AG04450 (cell line): Measurements from ENCODE around the gene OAF. TPM values are rescaled to one million over a fixed set of nuclear protein-coding genes. Genes with fewer than 3 reads are reported as not detected.

Experiments
- CTCF ChIA-PET: fragments of 300-600, 350-600 bp; formaldehyde crosslinking; extraction: SDS; loops from one replicate; lab custom pipeline; 2022; ENCODE audit warnings: antibody characterized with exemption, inconsistent platforms; lab: Charles Lee
- POLR2A ChIA-PET: fragments of 350-600 bp; formaldehyde crosslinking; extraction: SDS; loops from one replicate; lab custom pipeline; 2021; ENCODE audit warnings: antibody characterized with exemption, inconsistent platforms; lab: Yijun Ruan, JAX
- DNase-seq: peaks from one replicate; pipeline ENCODE4 v3.0.0-alpha.2; 2011; ENCODE audit warnings: low read depth, low spot score
- H3K27ac ChIP-seq: one replicate; pipeline ENCODE4 v1.5.1; 2012; ENCODE audit warnings: low read depth, low read length, control low read depth
- H3K27me3 ChIP-seq: one replicate; pipeline ENCODE4 v1.6.0; 2012; ENCODE audit warnings: low read length; ENCODE audit not compliant: control insufficient read depth, insufficient read depth
- H3K4me3 ChIP-seq: 2 replicates; pipeline ENCODE4 v1.5.1; 2011; ENCODE audit warnings: mild to moderate bottlenecking, low read depth, low read length, control low read depth
- H3K9me3 ChIP-seq: 2 replicates; pipeline ENCODE4 v1.5.1; 2012; ENCODE audit warnings: low read length; ENCODE audit not compliant: control insufficient read depth, insufficient read depth
- polyA plus RNA-seq: library from polyadenylated mRNA; depleted of rRNA; stranded (reverse); fragments of >200 nt; gene quantifications from 2 replicates; pipeline ENCODE4 v1.2.3, GENCODE V29; 2011
- TF ChIP-seq, protein P1 (sequence below): IDR thresholded peaks from 2 replicates; pipeline ENCODE4 v1.5.1; 2011; ENCODE audit warnings: low read depth, low read length, control low read depth, inconsistent platforms

Gene OAF
- polyA plus RNA-seq, 1 experiment = 26.6 TPM

DNA sequence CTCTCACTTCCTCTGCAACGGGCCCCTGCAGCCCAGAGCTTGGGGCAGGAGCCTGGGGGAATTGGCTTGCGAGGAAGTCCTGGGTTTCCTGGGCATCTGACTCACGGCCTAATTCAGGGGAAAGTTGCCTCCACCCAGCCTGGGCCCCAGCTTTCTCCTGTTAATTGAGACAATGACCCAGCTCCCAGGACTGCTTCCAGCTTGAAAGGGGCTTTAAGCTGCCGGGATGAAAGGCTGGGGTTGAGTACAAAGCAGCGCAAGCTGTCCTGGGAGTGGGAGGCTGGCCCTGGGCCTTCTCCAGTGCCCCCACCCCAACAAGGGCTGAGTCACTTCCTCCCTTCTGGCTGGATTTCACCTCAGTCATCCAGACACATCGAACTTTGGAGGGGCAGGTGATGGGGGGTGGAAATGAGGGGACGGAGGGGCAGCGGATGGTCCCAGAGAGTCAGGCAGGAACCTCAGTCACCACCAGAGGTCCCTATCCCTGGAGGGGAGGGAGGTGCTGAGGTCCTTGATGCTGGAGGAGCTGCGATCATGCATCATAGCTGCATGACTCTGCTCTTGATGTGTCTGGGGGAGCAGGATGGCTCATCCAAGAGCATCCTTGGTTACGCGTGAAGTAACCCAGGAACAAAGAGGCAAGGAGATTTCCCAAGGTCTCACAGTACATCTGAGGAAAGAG is 30.1 kb upstream of the OAF start:
- ChIA-PET POLR2A (no interaction called here), CTCF (interaction anchor here (0.6 to 6.4 kb wide), 9 partner anchors 8 to 121 kb away, joined by 3 to 74 read pairs (median 4); no protein-coding TSS in a partner anchor)
- DNase-seq = no peak
- Histone ChIP-seq H3K9me3 (no peaks in the 10 kb centered on the region), H3K27me3 (peaks cover 6% of the 10 kb centered on the region), H3K4me3 (no peak overlapping the region), H3K27ac (peak overlapping the region; percentile 57)
- TF ChIP-seq, protein P1, sequence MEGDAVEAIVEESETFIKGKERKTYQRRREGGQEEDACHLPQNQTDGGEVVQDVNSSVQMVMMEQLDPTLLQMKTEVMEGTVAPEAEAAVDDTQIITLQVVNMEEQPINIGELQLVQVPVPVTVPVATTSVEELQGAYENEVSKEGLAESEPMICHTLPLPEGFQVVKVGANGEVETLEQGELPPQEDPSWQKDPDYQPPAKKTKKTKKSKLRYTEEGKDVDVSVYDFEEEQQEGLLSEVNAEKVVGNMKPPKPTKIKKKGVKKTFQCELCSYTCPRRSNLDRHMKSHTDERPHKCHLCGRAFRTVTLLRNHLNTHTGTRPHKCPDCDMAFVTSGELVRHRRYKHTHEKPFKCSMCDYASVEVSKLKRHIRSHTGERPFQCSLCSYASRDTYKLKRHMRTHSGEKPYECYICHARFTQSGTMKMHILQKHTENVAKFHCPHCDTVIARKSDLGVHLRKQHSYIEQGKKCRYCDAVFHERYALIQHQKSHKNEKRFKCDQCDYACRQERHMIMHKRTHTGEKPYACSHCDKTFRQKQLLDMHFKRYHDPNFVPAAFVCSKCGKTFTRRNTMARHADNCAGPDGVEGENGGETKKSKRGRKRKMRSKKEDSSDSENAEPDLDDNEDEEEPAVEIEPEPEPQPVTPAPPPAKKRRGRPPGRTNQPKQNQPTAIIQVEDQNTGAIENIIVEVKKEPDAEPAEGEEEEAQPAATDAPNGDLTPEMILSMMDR = peak; percentile 32

DNA sequence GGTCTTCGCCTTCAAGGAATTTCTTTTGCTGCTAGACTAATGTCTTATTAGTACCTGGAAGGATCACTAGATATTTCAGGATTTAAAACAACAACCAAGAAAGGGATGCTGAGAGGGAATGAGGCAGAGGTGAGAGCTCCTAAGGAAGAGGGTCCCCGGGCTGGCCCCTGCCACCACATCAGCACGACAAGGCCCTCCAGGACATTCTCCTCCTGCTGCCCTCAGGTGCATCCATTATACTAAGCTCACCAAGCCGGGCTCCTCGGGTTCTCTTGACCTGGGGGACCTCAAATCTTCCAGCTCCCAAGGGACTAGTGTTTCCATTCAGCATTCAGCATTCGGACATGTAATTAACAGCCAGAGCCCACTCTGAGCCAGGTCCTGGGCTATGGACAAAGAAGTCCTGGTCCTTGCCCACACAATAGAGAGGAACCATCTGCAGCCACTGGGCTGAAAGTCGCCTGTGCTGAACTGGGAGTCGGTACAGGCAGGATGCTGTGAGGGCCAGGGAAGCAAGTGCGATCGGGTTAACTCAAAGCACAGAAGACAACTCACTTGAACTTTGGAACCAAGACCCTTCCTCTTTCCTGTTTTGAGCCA is 29.4 kb upstream of the OAF start:
- Histone ChIP-seq H3K4me3 (no peak overlapping the region), H3K27ac (no peak overlapping the region), H3K27me3 (peaks cover 4% of the 10 kb centered on the region), H3K9me3 (no peaks in the 10 kb centered on the region)
- DNase-seq = no peak
- TF ChIP-seq, protein P1 = no peak
- CTCF ChIA-PET = interaction anchor here (0.6 to 6.4 kb wide), 7 partner anchors 9 to 120 kb away, joined by 3 to 74 read pairs (median 14); no protein-coding TSS in a partner anchor
- POLR2A ChIA-PET = no interaction called here

- Histone ChIP-seq H3K27me3 (no peaks in the 10 kb centered on the region), H3K27ac (no peak overlapping the region), H3K4me3 (no peak overlapping the region), H3K9me3 (no peaks in the 10 kb centered on the region)
- ChIA-PET CTCF (interaction anchor here (6.4 kb wide), 1 partner anchor 12 kb away, joined by 56 read pairs; no protein-coding TSS in a partner anchor), POLR2A (no interaction called here)
- TF ChIP-seq, protein P1 = no peak
- DNase-seq = no peak
These were observed 28.5 kb upstream of the OAF start for GRCh38 chr11:120182372-120182771.

DNA sequence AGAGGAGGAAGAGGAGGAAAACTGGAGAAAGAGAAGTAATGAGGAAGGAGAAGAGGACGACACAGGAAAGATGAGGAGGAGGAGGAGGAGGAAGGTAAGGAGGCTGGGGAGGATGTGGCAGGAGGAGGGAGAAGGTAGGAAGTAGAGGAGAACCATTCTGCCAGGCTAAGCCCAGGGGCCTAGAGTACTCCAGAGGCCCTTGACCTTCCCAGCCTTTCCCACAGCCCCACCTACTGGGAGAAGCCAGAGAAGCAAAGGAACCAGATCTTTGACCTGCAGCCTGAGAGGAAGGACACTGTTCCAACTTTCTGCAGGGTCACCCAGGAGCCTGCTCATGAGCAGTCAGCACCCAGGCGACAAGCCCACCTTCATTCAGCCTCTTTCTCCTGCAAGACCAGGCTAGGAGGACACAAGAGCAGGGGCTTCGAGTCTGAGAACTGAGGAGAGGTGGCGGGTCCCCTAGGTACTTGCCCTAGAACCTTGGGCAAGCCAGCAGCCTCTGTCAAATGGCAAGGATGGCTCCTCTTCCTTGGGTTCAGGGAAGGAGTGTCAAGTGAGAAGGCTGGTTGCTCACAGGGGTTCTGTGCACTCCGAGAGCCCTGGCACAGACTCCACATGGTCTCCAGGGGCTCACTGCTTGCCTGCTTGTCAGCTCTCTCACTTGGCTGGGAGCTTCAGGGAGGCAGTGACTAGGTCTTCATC is 27.9 kb upstream of the OAF start:
- DNase-seq = no peak
- CTCF ChIA-PET = interaction anchor here (6.4 kb wide), 1 partner anchor 13 kb away, joined by 56 read pairs; no protein-coding TSS in a partner anchor
- Histone ChIP-seq H3K27me3 (no peaks in the 10 kb centered on the region), H3K27ac (no peak overlapping the region), H3K9me3 (no peaks in the 10 kb centered on the region), H3K4me3 (no peak overlapping the region)
- TF ChIP-seq, protein P1 = peak; percentile 34
- POLR2A ChIA-PET = no interaction called here
